Astrocyte of the spinal cord (primary cell): ENCODE measurements around the gene BCAP31.
A peak's percentile ranks its signal among the peaks of the same experiment; 100 is the strongest.

Source experiments
- DNase-seq: peaks from one replicate; pipeline ENCODE4 v3.0.0; 2011; ENCODE audit warnings: low read depth, low spot score
- H3K4me3 ChIP-seq: 2 replicates; pipeline ENCODE4 v1.5.1; 2011; ENCODE audit warnings: low read depth, mild to moderate bottlenecking, low read length, moderate library complexity
- in situ Hi-C: cut with HindIII; loops from 2 replicates; pipeline ENCODE4 v1.10.0; 2017; ENCODE audit warnings: low sequenced_read_pairs
- TF ChIP-seq, protein P1 (sequence below): IDR thresholded peaks from 2 replicates; pipeline ENCODE4 v1.5.1; 2012; ENCODE audit warnings: low read depth, mild to moderate bottlenecking, low read length, inconsistent platforms

Gene BCAP31

DNA sequence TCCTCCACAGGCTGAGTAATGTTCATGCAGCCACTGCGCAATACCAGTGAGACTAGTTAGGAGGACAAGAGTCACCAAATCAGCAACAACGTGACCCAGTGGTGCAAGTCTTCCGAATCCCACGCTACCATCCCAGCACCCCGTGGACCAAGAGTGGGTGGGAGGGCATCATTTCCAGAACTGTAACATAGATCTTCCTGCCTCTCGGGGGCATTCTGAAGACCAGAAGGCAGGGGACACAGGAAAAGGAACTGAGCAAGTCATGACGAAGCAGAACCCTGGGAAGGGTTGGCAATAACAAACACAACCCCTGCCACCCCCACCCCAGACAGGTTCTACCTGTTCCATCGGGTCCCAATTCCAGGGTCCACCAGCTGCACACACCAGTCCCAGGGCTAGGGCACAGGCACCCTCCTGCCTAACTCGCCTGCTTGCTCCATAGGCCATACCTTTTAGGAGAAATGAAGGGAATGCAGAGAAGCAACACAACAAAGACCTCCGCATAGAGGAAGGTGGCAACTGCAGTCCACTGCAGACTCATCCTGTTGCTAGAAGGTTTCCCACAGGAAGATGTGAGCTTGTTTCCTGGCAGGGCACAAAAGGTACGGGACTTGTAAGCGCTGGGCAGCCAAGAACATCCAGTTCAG lies 1.4 kb downstream of the BCAP31 start:
- TF ChIP-seq, protein P1, sequence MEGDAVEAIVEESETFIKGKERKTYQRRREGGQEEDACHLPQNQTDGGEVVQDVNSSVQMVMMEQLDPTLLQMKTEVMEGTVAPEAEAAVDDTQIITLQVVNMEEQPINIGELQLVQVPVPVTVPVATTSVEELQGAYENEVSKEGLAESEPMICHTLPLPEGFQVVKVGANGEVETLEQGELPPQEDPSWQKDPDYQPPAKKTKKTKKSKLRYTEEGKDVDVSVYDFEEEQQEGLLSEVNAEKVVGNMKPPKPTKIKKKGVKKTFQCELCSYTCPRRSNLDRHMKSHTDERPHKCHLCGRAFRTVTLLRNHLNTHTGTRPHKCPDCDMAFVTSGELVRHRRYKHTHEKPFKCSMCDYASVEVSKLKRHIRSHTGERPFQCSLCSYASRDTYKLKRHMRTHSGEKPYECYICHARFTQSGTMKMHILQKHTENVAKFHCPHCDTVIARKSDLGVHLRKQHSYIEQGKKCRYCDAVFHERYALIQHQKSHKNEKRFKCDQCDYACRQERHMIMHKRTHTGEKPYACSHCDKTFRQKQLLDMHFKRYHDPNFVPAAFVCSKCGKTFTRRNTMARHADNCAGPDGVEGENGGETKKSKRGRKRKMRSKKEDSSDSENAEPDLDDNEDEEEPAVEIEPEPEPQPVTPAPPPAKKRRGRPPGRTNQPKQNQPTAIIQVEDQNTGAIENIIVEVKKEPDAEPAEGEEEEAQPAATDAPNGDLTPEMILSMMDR: no peak
- no peak for DNase-seq
- in situ Hi-C loops: no loop called here
- H3K4me3 ChIP-seq: peak overlapping the region; percentile 62

DNA sequence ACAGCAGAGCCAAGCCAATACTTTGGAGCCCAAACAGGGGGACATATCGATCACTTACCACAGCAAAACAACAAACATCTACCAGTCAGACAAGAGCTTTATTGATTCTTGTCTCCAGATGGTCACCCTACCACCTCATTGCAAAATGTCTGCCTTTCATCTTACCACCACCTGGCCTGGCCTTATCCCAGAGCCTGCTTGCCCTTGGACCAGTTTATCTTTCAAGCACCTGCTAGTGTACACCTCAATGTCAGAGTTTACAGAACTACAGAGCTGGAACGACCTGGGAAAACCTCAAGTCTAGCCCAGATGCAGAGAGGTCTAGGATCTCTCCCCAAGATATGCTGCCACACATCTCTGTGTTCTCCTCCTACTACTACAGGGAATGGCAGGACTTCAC lies 4.5 kb downstream of the BCAP31 start:
- no peak for DNase-seq
- H3K4me3 ChIP-seq: no peak overlapping the region
- in situ Hi-C loops: no loop called here
- TF ChIP-seq, protein P1: no peak

DNA sequence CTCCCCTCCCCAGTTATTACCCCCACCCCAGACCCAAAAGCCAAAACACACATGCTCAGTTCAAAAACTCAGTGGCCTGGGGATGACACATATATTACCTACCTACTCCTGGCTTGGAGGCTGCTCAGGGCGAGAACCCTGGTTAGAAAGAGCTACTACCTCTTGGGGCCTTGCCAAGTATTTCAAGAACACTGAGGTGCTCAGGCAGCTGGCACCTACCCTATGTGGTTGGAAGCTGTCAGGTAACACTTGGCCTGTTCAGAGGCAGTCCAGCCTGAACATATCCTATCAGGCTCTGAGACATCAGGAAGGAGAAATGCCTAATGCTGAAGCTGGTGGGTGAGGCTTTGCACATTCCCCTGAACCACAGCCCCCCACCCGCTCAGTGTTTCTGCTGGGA lies 4.9 kb downstream of the BCAP31 start:
- in situ Hi-C loops: no loop called here
- DNase-seq: no peak
- H3K4me3 ChIP-seq: no peak overlapping the region
- TF ChIP-seq, protein P1: no peak

DNA sequence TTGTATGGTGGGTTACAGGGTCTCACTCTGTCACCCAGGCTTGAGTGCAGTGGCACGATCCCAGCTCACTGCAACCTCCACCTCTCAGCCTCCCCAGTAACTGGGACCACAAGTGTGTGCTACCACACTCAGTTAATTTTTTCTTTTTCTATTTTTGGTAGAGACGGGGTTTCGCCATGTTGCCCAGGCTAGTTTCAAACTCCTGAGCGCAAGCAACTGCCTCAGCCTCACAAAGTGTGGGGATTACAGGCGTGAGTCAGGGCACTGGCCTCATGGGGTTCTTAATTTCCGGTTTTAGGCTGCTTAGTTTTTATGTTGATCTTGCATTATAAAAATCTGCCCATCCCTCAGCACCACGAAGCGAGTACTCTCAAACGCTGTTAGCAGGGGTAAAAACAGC lies 6.7 kb downstream of the BCAP31 start:
- TF ChIP-seq, protein P1: no peak
- no peak overlapping the region for H3K4me3 ChIP-seq
- in situ Hi-C loops: no loop called here
- no peak for DNase-seq

DNA sequence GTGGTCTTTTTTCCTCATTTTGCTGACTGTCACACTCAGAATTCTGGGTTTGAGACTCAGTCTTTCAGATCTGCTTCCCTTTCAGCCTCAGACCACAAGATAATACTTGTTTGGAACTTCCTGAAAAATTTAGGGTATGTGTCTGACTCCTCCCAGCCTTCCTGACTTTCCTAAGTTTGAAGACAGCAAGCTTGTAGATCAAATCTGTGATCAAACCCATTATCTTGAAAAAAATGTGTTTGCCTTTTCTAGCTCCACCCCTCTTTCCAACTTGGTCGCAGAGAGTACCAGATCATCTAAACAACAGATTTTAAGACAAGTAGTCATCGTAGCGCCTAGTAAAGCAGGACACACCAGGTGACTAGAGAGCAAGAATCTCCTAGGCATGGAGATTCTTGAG lies 9.9 kb downstream of the BCAP31 start:
- TF ChIP-seq, protein P1: no peak
- H3K4me3 ChIP-seq: no peak overlapping the region
- no peak for DNase-seq
- in situ Hi-C loops: no loop called here

- TF ChIP-seq, protein P1: no peak
- in situ Hi-C loops: no loop called here
- DNase-seq: no peak
- H3K4me3 ChIP-seq: no peak overlapping the region
Observed at GRCh38 chrX:153709726-153710674, 14.2 kb downstream of the BCAP31 start.
